CD4-positive, alpha-beta T cell treated with Interleukin-12 subunit alpha and Interleukin-12 subunit beta, for 1 hour (primary cell): ENCODE data around the gene TIAM1.

ENCODE experiments used
- DNase-seq: peaks from one replicate; pipeline ENCODE4 v3.0.0-alpha.2; 2020

Gene TIAM1

DNA sequence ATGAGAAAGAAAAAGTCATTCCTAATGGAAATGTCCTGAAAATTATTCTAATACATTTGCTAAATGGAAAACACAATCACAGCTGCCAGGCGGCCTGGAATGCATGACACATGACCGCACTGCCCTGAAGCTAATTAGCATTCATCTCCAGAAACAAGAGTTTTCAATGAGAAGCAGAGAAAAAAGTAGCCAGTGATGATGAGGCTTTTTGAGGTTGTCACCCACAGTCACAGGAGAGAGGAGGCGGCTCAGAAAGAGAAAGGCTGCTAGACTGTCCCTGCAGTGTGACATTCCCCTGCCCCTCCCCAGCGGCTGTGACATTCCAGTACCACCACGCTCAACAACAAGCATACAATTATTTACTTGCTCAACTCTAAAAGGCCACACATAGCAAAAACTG lies 182.9 kb downstream of the TIAM1 start:
- no peak for DNase-seq

DNA sequence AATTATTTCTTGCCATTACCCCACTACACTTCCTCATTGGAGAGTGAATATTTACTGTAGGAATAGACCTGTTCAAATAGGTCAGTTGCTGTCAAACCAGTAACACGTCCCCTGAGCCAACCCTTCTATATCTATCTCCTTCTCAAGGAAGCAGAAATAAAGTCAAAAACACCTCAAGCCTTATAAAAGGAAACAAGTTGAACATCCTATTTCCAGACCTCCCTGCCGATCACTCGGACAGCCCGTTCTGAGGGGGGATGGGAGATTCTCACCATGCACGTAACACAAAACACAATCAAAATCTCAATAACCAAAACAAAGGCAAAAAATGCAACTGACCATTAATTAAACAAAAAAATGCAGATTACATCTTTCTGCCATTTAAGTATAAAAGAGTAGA lies 184.3 kb downstream of the TIAM1 start:
- DNase-seq, result no peak

GRCh38 chr21:31158789-31159581 lies 185.1 kb downstream of the TIAM1 start:
- DNase-seq, result peak; percentile 43

DNA sequence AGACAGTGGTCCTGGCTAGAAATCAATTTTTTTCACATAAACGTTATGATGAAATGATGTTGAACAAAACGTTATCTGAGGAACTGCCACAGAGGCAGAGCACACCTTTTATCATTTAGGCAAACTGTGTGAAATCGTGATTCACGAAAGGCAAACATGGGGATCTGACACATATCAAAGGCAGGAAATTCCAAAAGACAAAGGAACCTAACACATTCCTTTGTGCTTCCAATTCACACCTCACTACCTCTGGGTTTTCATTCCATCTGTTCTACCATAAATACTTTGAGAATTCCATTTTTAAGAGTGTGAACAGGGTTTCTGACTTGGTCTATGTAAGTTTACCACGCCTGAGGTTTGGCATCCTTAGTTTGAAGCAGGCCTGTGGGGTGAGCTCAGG lies 186.3 kb downstream of the TIAM1 start:
- DNase-seq, result no peak

DNA sequence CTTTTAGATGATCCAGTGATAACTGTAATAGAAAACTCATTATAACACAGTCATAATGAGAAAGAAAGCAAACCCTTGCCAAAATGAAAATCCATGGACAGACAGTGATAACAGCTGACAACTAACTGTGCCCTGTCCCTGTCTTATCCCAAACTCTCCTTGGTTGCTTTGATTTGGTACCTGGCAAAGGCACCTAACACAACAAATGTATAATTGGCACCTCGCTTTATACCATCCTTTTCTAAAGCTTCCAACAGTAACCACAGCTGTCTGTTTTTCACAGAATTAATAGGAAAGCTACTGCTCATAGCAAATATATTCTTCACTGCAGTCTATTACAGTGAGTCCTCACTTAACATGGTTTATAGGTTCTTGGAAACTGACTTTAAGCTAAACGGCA lies 187.4 kb downstream of the TIAM1 start:
- no peak for DNase-seq

DNA sequence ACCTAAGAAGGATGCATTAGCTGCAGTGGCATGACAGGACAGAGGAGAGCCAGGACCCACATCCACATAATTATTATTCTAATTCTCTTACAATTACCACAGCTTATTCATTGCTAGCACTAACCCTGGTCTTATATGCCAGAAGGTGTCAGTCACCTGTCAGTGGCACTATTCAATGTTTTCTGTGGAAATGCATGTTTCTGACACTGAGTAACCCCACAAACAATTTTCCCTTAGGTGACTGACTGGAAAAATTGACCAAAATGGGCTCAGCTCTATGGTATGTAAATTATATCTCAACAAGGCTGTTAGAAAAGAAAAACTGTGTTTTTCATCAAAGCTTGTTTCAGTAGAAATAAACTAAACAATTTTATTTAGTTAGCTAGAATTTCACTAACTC lies 187.9 kb downstream of the TIAM1 start:
- DNase-seq, result no peak

DNA sequence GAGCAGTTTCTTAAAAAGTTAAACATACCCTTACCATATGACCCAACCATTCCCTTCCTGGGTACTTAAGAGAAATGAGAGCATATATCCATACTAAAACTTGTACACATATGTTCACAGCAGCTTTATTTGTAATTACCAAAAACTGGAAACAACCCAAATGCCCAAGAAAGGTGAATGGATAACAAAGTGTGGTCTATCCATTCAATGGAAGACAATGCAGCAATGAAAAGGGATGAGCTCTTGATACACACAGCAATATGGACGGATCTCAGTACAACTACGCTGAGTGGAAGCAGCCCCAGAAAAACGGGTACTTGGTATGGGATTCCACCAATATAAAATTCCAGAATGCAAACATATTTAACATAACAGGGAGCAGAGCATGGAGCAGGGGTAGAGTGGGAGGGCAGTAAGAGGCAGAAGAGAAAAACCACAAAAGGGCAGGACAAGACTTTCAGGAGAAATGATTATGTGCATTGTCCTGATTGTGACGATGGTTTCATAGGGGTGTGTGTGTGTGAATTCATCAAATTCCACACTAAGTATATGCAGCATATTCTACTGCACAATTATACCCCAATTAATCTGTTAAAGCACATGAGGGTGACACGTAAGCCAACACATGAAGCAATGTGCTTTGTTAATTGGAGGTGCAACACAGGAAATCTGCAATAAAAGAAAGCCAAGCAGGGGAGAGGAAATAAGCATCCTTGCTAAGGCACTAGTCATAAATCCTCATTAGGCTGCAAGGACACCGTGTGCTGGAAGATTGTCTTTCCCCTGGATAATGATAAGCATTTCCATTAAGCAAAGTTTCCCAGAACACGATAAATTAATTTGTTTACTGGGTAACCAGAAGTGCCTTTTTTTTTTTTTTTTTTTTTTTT lies 192.7 kb downstream of the TIAM1 start:
- no peak for DNase-seq

- no peak for DNase-seq
Measured at GRCh38 chr21:31145274-31145673, 198.8 kb downstream of the TIAM1 start.

DNA sequence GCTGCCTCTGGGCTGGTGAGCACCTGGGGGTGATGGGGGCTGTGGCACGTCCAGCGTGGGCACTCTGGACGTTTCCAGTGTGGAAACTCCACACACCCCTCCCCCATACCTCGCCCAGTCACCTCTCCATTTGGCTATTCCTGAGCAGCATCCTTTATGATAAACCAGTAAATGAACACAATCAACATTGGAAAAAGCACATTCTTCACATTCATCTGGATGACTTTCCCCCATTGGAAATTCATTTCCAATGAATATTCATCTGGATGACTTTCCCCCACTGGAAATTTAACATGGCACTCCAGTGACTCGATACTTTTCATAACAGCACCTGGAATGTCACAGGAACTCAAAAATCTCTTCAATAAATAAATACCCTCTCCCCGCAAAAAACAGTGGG lies 201.0 kb downstream of the TIAM1 start:
- DNase-seq, result no peak

DNA sequence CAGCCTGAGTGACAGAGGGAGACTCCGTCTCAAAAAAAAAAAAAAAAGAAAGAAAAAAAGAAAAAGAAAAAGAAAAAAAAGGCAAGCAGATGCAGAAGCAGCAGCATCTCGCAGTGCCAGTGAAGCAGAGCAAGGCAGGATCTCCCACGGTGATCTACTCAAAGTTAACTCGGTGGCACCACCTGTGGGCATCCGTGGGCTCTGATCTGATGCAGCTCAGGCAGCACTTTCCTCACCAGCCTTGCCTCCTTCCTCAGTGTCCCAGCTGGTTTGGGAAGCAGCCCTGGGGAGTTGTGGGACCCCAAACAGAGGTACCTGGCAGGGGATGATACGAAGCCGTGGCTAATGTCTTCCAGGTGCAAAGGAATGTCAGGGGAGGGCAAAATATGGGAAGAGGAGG lies 201.5 kb downstream of the TIAM1 start:
- peak; percentile 21 for DNase-seq

DNA sequence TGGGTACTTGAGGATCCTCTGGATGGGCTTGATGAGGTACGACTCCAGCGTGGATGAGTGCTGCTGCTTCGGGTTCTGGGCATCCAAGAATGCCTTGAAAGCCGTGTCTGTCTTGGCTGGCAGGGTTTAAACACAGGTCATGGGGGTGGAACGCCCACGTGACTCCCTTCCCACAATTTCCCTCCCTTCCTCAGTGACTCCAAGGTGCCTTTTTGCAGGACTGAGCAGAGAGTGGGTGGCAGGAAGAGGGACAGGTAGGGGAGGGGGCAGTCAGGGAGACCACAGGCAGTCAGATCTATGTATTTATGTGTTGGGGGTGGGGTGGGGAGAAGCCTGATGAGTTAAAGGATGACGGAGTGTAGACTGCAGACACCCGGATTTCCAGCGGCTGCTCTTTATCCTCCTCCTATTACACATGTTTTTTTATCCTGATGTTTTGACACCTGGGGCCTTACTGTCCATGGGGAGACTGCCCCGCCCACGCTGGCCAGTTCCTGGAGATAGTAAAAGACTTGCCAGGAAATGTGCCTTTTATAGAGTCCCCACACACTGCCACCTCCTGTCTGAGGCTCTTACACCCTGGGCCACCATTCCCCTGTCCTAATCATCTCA lies 202.6 kb downstream of the TIAM1 start:
- no peak for DNase-seq

GRCh38 chr21:31140676-31141075 lies 203.4 kb downstream of the TIAM1 start:
- no peak for DNase-seq

GRCh38 chr21:31140025-31140424 lies 204.0 kb downstream of the TIAM1 start:
- DNase-seq, result no peak

DNA sequence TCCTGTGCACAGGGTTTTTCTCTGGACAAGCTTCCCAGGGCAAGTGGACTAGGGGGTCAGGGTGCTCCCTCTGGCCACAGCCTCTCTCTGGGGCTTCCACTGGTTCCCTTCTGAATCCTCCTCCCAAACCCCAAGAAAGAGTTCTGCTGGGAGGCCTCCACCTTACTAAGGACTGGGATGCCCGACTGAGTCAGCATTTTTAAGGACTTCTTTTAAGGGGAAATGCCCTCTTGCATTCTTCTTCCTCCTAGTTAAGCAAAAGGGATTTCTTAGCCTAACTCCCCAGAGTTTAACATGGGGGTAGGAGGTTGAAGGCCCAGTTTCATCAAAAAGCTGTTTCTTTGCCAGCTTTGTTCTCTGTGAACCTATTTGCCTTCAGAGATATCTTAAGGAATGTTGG lies 206.1 kb downstream of the TIAM1 start:
- DNase-seq, result no peak

- no peak for DNase-seq
Measured at GRCh38 chr21:31136891-31137290, 207.2 kb downstream of the TIAM1 start.

DNA sequence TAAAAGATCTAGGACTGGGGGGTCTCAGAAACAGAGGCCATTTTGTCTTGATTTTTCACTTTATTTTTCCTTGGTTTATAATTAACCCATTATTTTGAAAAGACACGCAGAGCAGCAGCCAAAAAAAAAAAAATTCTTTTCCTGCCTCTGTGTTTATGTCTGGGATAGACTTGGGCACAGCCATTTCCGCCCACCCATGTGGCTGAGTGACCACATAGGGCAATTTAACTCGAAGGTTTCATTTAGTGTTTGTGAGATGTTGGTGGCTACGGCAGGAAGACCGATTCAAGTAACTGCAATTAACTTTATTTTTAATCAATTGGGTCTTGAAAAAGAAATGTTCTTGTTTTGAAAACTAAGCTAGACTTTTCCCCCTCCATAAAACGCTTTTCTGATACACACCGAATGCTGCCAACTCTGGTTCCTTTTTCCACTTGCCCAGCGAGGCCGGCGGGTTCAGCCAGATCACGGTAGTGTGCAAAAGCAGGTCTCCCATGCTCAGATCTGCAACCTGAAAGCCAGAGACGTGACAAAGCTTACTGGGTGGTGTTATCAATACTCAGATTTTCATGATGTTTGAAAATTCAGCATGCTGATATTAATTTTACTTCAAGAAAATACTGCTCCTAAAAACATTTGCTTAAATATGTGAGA lies 208.4 kb downstream of the TIAM1 start:
- DNase-seq, result no peak

DNA sequence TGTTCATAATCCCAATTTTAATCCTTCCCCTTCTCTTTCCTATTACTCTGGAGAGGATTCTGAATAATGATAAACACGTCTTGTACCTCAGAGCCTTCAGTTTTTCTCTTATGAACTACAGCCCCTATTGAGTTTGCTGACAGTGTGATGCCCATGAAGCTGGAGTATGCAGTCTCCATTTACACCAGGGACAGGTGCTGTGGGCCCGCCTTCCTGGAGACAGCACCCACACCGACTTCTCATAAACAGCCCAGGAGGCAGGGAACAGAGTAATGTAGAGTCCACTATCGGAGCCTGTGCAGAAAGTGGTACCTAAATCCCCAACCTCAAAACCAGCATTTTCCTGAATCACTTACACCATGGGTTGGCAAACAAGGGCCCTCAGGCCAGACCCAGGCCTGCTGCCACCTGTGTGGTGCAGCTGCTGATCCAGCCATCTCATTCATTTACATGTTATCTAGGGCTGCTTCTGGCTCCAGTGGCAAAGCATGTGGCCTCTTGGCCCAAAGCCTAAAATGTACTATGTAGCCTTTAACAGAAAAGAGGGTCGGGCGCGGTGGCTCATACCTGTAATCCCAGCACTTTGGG lies 210.7 kb downstream of the TIAM1 start:
- DNase-seq, result no peak

- peak; percentile 79 for DNase-seq
Measured at GRCh38 chr21:31132574-31133242, 211.4 kb downstream of the TIAM1 start.

DNA sequence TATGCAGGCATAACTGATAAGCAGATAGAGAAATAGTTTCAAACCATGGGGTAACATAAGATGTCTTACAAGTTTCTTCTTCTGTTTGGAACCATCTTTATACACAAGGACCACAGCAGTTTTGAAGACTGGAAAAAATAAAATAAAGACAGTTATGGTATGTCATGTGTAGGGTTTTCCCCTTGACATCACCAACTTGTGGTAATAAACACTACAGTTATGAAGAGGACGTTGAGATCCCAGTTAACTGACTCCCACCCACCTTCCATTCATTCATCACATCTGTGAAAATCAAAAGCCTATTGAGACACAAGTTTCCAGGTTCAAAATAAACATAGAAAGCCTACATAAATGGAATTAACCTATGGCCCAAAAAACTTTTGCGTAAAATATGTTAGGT lies 213.2 kb downstream of the TIAM1 start:
- DNase-seq, result no peak

DNA sequence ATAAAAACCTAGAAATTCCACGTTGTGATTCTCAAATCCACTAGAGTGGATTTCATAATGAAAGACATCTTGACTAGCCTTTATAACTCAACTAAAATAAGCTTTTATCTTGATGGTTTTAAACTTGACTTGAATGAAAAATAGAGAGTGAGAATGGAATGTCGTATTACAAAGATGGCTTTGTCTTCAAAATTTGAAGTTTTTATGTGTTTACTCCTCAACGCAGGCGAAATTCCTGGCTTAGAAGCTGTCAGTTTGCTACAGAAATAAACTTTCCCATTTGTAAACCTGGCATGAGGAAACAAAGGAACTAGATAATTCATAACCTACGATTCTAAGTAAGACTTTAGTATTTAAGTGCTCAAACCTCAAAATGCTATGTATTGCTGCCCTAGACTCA lies 215.8 kb downstream of the TIAM1 start:
- no peak for DNase-seq

DNA sequence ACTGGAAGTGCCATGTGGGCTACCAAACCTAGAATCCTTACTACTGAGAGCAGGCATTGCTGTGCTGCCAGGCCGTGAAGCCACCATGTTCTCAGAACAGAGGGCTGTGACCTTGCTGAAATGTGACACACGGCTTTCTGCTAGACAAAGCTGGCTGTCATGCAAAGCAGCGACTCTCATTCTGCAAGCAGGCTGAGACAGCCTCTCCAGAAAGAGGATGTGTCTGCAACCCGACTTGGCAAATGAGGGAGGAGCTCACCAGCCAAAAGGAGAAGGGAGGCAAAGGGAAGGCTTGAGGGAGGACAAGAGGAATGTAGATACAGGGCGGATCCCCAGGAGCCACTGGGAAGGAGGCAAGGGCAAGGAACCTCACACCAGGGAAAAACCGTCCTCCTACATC lies 220.1 kb downstream of the TIAM1 start:
- no peak for DNase-seq

- DNase-seq, result no peak
Measured at GRCh38 chr21:31119199-31119598, 224.9 kb downstream of the TIAM1 start.
